Measurements from ENCODE around the gene TNFSF15. TPM values are rescaled to one million over a fixed set of nuclear protein-coding genes. Genes with fewer than 3 reads are reported as not detected.

TNFSF15 gene
- total RNA-seq, 1 donor from 2014 or later, result 5.2 TPM

- intact Hi-C loops (cut with DNase I), result no loop called here
- TF ChIP-seq CTCF (IDR thresholded peaks at IDR 0.05), result no peak
- H3K27ac ChIP-seq, result no peak overlapping the region
- ATAC-seq (no peak), DNase-seq (no peak)
- no peaks in the 10 kb centered on the region for H3K9me3 ChIP-seq
- H3K27me3 ChIP-seq (ENCODE audit: low read depth), result no peaks in the 10 kb centered on the region
- no peaks in the 10 kb centered on the region for H3K36me3 ChIP-seq
- no peaks in the 10 kb centered on the region for H3K4me1 ChIP-seq
- H3K4me3 ChIP-seq, result no peak overlapping the region
Measured at GRCh38 chr9:114774524-114774923, 31.3 kb downstream of the TNFSF15 start.

- DNase-seq (no peak), ATAC-seq (no peak)
- H3K9me3 ChIP-seq, result no peaks in the 10 kb centered on the region
- H3K4me3 ChIP-seq, result no peak overlapping the region
- no peaks in the 10 kb centered on the region for H3K36me3 ChIP-seq
- intact Hi-C loops (cut with DNase I), result no loop called here
- no peaks in the 10 kb centered on the region for H3K4me1 ChIP-seq
- H3K27ac ChIP-seq, result no peak overlapping the region
- no peaks in the 10 kb centered on the region for H3K27me3 ChIP-seq (ENCODE audit: low read depth)
- no peak for TF ChIP-seq CTCF (IDR thresholded peaks at IDR 0.05)
Measured at GRCh38 chr9:114771889-114772288, 34.0 kb downstream of the TNFSF15 start.

- DNase-seq (no peak), ATAC-seq (no peak)
- Histone ChIP-seq H3K4me1 (no peaks in the 10 kb centered on the region), H3K4me3 (no peak overlapping the region), H3K27me3 (ENCODE audit: low read depth) (no peaks in the 10 kb centered on the region), H3K9me3 (no peaks in the 10 kb centered on the region), H3K36me3 (no peaks in the 10 kb centered on the region), H3K27ac (no peak overlapping the region)
- intact Hi-C loops (cut with DNase I), result no loop called here
- TF ChIP-seq CTCF (IDR thresholded peaks at IDR 0.05), result no peak
Measured at GRCh38 chr9:114770991-114771390, 34.8 kb downstream of the TNFSF15 start.

- no peak overlapping the region for H3K27ac ChIP-seq
- no peak for DNase-seq
- no peak for ATAC-seq
- no peaks in the 10 kb centered on the region for H3K27me3 ChIP-seq (ENCODE audit: low read depth)
- H3K4me3 ChIP-seq, result no peak overlapping the region
- no peak for TF ChIP-seq CTCF (IDR thresholded peaks at IDR 0.05)
- H3K4me1 ChIP-seq, result no peaks in the 10 kb centered on the region
- no peaks in the 10 kb centered on the region for H3K9me3 ChIP-seq
- no peaks in the 10 kb centered on the region for H3K36me3 ChIP-seq
- intact Hi-C loops (cut with DNase I), result no loop called here
Measured at GRCh38 chr9:114769624-114770023, 36.2 kb downstream of the TNFSF15 start.

GRCh38 chr9:114763220-114763619 lies 42.6 kb downstream of the TNFSF15 start:
- H3K4me3 ChIP-seq, result no peak overlapping the region
- TF ChIP-seq CTCF (IDR thresholded peaks at IDR 0.05), result no peak
- no peak overlapping the region for H3K27ac ChIP-seq
- H3K27me3 ChIP-seq (ENCODE audit: low read depth), result no peaks in the 10 kb centered on the region
- H3K4me1 ChIP-seq, result no peaks in the 10 kb centered on the region
- no peaks in the 10 kb centered on the region for H3K36me3 ChIP-seq
- no peak for DNase-seq
- H3K9me3 ChIP-seq, result no peaks in the 10 kb centered on the region
- ATAC-seq, result no peak
- intact Hi-C loops (cut with DNase I), result no loop called here

GRCh38 chr9:114761523-114761922 lies 44.3 kb downstream of the TNFSF15 start:
- DNase-seq (no peak), ATAC-seq (no peak)
- H3K9me3 ChIP-seq, result no peaks in the 10 kb centered on the region
- H3K27ac ChIP-seq, result no peak overlapping the region
- no peaks in the 10 kb centered on the region for H3K27me3 ChIP-seq (ENCODE audit: low read depth)
- intact Hi-C loops (cut with DNase I), result no loop called here
- no peak for TF ChIP-seq CTCF (IDR thresholded peaks at IDR 0.05)
- H3K36me3 ChIP-seq, result no peaks in the 10 kb centered on the region
- H3K4me3 ChIP-seq, result no peak overlapping the region
- H3K4me1 ChIP-seq, result no peaks in the 10 kb centered on the region
